Measurements from ENCODE around the gene CPVL. TPM values are rescaled to one million over a fixed set of nuclear protein-coding genes. Genes with fewer than 3 reads are reported as not detected.

CPVL gene
- total and polyA plus RNA-seq, 4 donors, result 6.0 to 39.0 (median 12.9) TPM

- no peak for TF ChIP-seq RAD21 (IDR thresholded peaks at IDR 0.05)
- no peak for TF ChIP-seq HNF4A (conservative IDR thresholded peaks at IDR 0.05)
These were observed 69.2 kb downstream of the CPVL start (continued) for GRCh38 chr7:29077176-29077575.

GRCh38 chr7:29076631-29077030 is 69.7 kb downstream of the CPVL start:
- H3K4me3 ChIP-seq (ENCODE audit: low read depth in 1 of 3, low read length in 3 of 3), result no peak overlapping the region
- H3K36me3 ChIP-seq (ENCODE audit: control insufficient read depth in 4 of 4, insufficient read depth in 3 of 4, low read depth in 1 of 4, low read length in 3 of 4), result no peaks in the 10 kb centered on the region
- H3K4me1 ChIP-seq (ENCODE audit: control insufficient read depth in 4 of 4, insufficient read depth in 4 of 4, low read length in 3 of 4), result no peaks in the 10 kb centered on the region
- no peak for TF ChIP-seq FOXA1 (IDR thresholded peaks at IDR 0.05)
- TF ChIP-seq HNF4A (conservative IDR thresholded peaks at IDR 0.05), result no peak
- TF ChIP-seq FOXA2 (IDR thresholded peaks at IDR 0.05), result no peak
- TF ChIP-seq ATF3 (IDR thresholded peaks at IDR 0.05), result no peak
- no peak for TF ChIP-seq EGR1 (IDR thresholded peaks at IDR 0.05; ENCODE audit: low read depth in 2 of 2)
- no peak for TF ChIP-seq GABPA (IDR thresholded peaks at IDR 0.05 in 1 of 2, conservative IDR thresholded peaks at IDR 0.05 in 1 of 2)
- TF ChIP-seq, protein P1, sequence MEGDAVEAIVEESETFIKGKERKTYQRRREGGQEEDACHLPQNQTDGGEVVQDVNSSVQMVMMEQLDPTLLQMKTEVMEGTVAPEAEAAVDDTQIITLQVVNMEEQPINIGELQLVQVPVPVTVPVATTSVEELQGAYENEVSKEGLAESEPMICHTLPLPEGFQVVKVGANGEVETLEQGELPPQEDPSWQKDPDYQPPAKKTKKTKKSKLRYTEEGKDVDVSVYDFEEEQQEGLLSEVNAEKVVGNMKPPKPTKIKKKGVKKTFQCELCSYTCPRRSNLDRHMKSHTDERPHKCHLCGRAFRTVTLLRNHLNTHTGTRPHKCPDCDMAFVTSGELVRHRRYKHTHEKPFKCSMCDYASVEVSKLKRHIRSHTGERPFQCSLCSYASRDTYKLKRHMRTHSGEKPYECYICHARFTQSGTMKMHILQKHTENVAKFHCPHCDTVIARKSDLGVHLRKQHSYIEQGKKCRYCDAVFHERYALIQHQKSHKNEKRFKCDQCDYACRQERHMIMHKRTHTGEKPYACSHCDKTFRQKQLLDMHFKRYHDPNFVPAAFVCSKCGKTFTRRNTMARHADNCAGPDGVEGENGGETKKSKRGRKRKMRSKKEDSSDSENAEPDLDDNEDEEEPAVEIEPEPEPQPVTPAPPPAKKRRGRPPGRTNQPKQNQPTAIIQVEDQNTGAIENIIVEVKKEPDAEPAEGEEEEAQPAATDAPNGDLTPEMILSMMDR (IDR thresholded peaks at IDR 0.05; ENCODE audit: low read depth, low read length, missing input control), result no peak
- TF ChIP-seq ZBTB33 (IDR thresholded peaks at IDR 0.05), result no peak
- no peak for TF ChIP-seq SP1 (IDR thresholded peaks at IDR 0.05)
- TF ChIP-seq HNF4G (IDR thresholded peaks at IDR 0.05), result no peak
- TF ChIP-seq NR2F2 (IDR thresholded peaks at IDR 0.05), result no peak
- no peak for TF ChIP-seq TAF1 (conservative IDR thresholded peaks at IDR 0.05)
- TF ChIP-seq RAD21 (IDR thresholded peaks at IDR 0.05), result no peak
- TF ChIP-seq REST (IDR thresholded peaks at IDR 0.05), result no peak
- TF ChIP-seq YY1 (IDR thresholded peaks at IDR 0.05), result no peak
- TF ChIP-seq RXRA (IDR thresholded peaks at IDR 0.05), result no peak
- 97% methylated on average over 5 of the region's 5 CpGs for WGBS
- H3K9ac ChIP-seq (ENCODE audit: low read depth in 1 of 2, low read length in 2 of 2), result no peak overlapping the region
- no peaks in the 10 kb centered on the region for H3K27me3 ChIP-seq (ENCODE audit: control insufficient read depth in 4 of 4, insufficient read depth in 4 of 4, low read length in 3 of 4)
- H3K9me3 ChIP-seq (ENCODE audit: control insufficient read depth in 4 of 4, low read length in 3 of 4), result no peaks in the 10 kb centered on the region
- no peak overlapping the region for H3K27ac ChIP-seq (ENCODE audit: low read depth in 1 of 2, low read length in 2 of 2)
- no peak for DNase-seq (ENCODE audit: low spot score)
